ENCODE data around the gene C17orf107. TPM values are rescaled to one million over a fixed set of nuclear protein-coding genes. Genes with fewer than 3 reads are reported as not detected.

The C17orf107 gene
- total and polyA plus RNA-seq, 2 of the 13 experiments (the other 11 are each of a cell fraction or from before 2014, with no cell fraction given): 0.20 to 0.59 TPM

- no peak for TF ChIP-seq TFAP4 (IDR thresholded peaks at IDR 0.05; ENCODE audit: borderline replicate concordance, low read depth)
- TF ChIP-seq RBFOX2 (IDR thresholded peaks at IDR 0.05; ENCODE audit: low read depth, low read length): peak; percentile 35; the same call in 1 of the 2 replicates
- TF ChIP-seq ZNF264 (CRISPR knock-in tag; IDR thresholded peaks at IDR 0.05): no peak
- 0 out of 2 replicates have a peak, but pooled peaks have one; percentile 17 for TF ChIP-seq ZNF350 (CRISPR knock-in tag; IDR thresholded peaks at IDR 0.05; ENCODE audit: borderline replicate concordance, low read depth)
- TF ChIP-seq POLR2A (IDR thresholded peaks at IDR 0.05; ENCODE audit: insufficient read depth in 1 of 2, low read depth in 2 of 2, low read length in 2 of 2): peak in 1 of 2 experiments; percentile 46; a peak in 1 of 4 replicates
- TF ChIP-seq NRL (CRISPR knock-in tag; IDR thresholded peaks at IDR 0.05; ENCODE audit: borderline replicate concordance): peak; percentile 56; the same call in 1 of the 2 replicates
- TF ChIP-seq PRDM10 (CRISPR knock-in tag; IDR thresholded peaks at IDR 0.05; ENCODE audit: low read depth): no peak
- no peak for TF ChIP-seq STAG1 (CRISPR knock-in tag; IDR thresholded peaks at IDR 0.05)
- no peak for TF ChIP-seq ARNT (IDR thresholded peaks at IDR 0.05)
- no peak for TF ChIP-seq ZFP1 (CRISPR knock-in tag; IDR thresholded peaks at IDR 0.05)
- TF ChIP-seq ZBTB7A (CRISPR knock-in tag; IDR thresholded peaks at IDR 0.05): 0 out of 2 replicates have a peak, but pooled peaks have one; percentile 39
- 0 out of 2 replicates have a peak, but pooled peaks have one; percentile 48 for TF ChIP-seq MTERF4 (CRISPR knock-in tag; IDR thresholded peaks at IDR 0.05)
- no peak for TF ChIP-seq ZNF335 (CRISPR knock-in tag; IDR thresholded peaks at IDR 0.05)
- TF ChIP-seq HIC2 (CRISPR knock-in tag; IDR thresholded peaks at IDR 0.05; ENCODE audit: low read depth): no peak
- no peak for TF ChIP-seq HMGA1 (CRISPR knock-in tag; conservative IDR thresholded peaks at IDR 0.05)
- 0 out of 2 replicates have a peak, but pooled peaks have one; percentile 38 for TF ChIP-seq ZNF747 (CRISPR knock-in tag; IDR thresholded peaks at IDR 0.05; ENCODE audit: borderline replicate concordance)
- TF ChIP-seq ATF7-NPFF (CRISPR knock-in tag; IDR thresholded peaks at IDR 0.05; ENCODE audit: low read depth): 0 out of 2 replicates have a peak, but pooled peaks have one; percentile 45
- TF ChIP-seq HNF4A (CRISPR knock-in tag; IDR thresholded peaks at IDR 0.05): no peak
- no peak for TF ChIP-seq FOXP4 (CRISPR knock-in tag; IDR thresholded peaks at IDR 0.05)
- TF ChIP-seq ZNF543 (CRISPR knock-in tag; IDR thresholded peaks at IDR 0.05): 0 out of 2 replicates have a peak, but pooled peaks have one; percentile 19
- peak; percentile 6; the same call in 1 of the 2 replicates for TF ChIP-seq PHF20 (CRISPR knock-in tag; IDR thresholded peaks at IDR 0.05)
Observed at GRCh38 chr17:4940555-4941318, 41.4 kb downstream of the C17orf107 start (continued).

All from HepG2 (cell line).